Tibial nerve (tissue), 3 donors: ENCODE results near the gene DMD.

ENCODE experiments used
- CTCF ChIP-seq, 5 experiments: fragments of 200-600 bp in 3 of 5; fragments of 450-650 bp in 2 of 5; sonication (generic) in 3 of 5; IDR thresholded peaks; one replicate each; pipeline ENCODE4 v1.5.1; 2016 to 2019; ENCODE audit warnings: antibody characterized with exemption in 5 of 5, mild to moderate bottlenecking in 3 of 5, moderate library complexity in 2 of 5
- POLR2A ChIP-seq, 2 donors: fragments of 450-650 bp; IDR thresholded peaks; one replicate each; pipeline ENCODE4 v1.6.1; 2017; ENCODE audit warnings: antibody characterized with exemption in 2 of 2, mild to moderate bottlenecking in 2 of 2, moderate library complexity in 2 of 2

GRCh38 chrX:32118832-32119231 is 1092.5 kb downstream of the DMD start:
- TF ChIP-seq CTCF (IDR thresholded peaks at IDR 0.05) (no peak), POLR2A (IDR thresholded peaks at IDR 0.05) (no peak)
